Neural progenitor cell (in vitro differentiated cells): ENCODE results near the gene USP13.

Experiments used
- CTCF ChIP-seq: fragments of 200-600 bp; sonication (generic); IDR thresholded peaks from 2 replicates; pipeline ENCODE4 v1.5.1; 2017; ENCODE audit warnings: antibody characterized with exemption, mild to moderate bottlenecking
- EZH2phosphoT487 ChIP-seq: fragments of 200-600 bp; sonication (generic); IDR thresholded peaks from 2 replicates; pipeline ENCODE4 v1.6.1; 2017; ENCODE audit warnings: antibody characterized with exemption

DNA sequence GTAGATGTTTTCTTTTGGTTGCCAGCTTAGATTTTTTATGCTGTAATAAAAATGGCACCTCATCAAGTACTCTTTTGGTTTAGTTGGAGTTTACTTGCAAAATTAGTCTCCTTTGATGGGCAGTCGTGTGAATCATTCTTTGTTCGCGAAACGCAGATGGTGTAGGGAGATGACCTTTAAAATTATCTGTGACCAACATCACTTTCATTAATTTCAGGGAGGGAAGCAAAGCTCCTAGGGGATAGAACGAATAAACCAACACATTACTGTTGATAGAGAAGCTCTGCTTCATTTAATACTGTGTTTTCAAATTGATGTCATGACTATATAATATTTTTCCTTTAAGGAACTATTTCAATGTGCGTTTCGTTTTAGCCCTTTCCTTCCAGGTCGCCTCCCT is 67.4 kb downstream of the USP13 start:
- TF ChIP-seq CTCF (no peak), EZH2phosphoT487 (no peak)
